K562 (cell line): ENCODE results near the gene ARHGEF25. TPM values are rescaled to one million over a fixed set of nuclear protein-coding genes. Genes with fewer than 3 reads are reported as not detected.

ENCODE experiments used
- ATAC-seq: fragments of 200-7000 bp; cut with Tn5 transposase; 3 replicates; pipeline ENCODE4 v1.9.1; 2020; ENCODE audit warnings: moderate library complexity
- BruUV-seq: library from RNA; stranded (reverse); fragments of 400-500 nt; replicated peaks from 2 replicates; lab custom pipeline; 2021; lab: Mats Ljungman, UMichigan
- CTCF ChIA-PET: fragments of 300-600 bp; formaldehyde crosslinking; extraction: SDS; loops from one replicate; lab custom pipeline; 2021; ENCODE audit warnings: low intra/inter-chr PET ratio; lab: Yijun Ruan, JAX
- POLR2A ChIA-PET: fragments of 300-600, 350-650 bp; sonication (Branson Sonifier 250); formaldehyde crosslinking; extraction: SDS; loops from one replicate; lab custom pipeline; 2021; ENCODE audit warnings: antibody characterized with exemption, inconsistent platforms; lab: Yijun Ruan, JAX
- DNase-seq, 4 experiments: peaks; one replicate each; pipeline versions ENCODE4 v3.0.0 to v3.0.0-alpha.2; 2011 to 2018; ENCODE audit warnings: low spot score in 3 of 4, mixed read lengths in 3 of 4; ENCODE audit errors: extremely low read depth in 1 of 4
- FAIRE-seq: peaks from 2 replicates; lab custom pipeline; 2011; peaks lifted over from hg19 to GRCh38; lab: Jason Lieb, UNC
- H2AFZ ChIP-seq: 2 replicates; pipeline ENCODE4 v1.6.0; 2011; ENCODE audit warnings: low read depth, low read length, control low read depth, inconsistent platforms
- H3K27ac ChIP-seq: fragments of 200-600 bp; 3 replicates; pipeline ENCODE4 v1.8.0; 2011; ENCODE audit warnings: low read depth, mild to moderate bottlenecking, control low read depth, inconsistent platforms, low read length, moderate library complexity, mixed read lengths; ENCODE audit errors: extremely low read depth
- H3K27me3 ChIP-seq, 2 experiments: fragments of 300-600 bp in 1 of 2; 2 replicates in 1 of 2; 3 replicates in 1 of 2; pipeline versions ENCODE4 v1.6.0 to v1.8.0; 2011; ENCODE audit warnings: inconsistent platforms in 2 of 2, low read length in 2 of 2, mild to moderate bottlenecking in 1 of 2, mixed read lengths in 1 of 2, moderate library complexity in 1 of 2; ENCODE audit not compliant: control insufficient read depth in 2 of 2, insufficient read depth in 2 of 2
- H3K36me3 ChIP-seq: fragments of 300-600 bp; 3 replicates; pipeline ENCODE4 v1.8.0; 2011; ENCODE audit warnings: mild to moderate bottlenecking, low read length, inconsistent platforms; ENCODE audit not compliant: control insufficient read depth, insufficient read depth
- H3K4me1 ChIP-seq, 2 experiments: fragments of 200-600 bp in 1 of 2; replicated peaks in 1 of 2; 2 replicates in 1 of 2; 3 replicates in 1 of 2; pipeline versions ENCODE4 v1.5.1 to v1.8.0; 2011; ENCODE audit warnings: inconsistent platforms in 2 of 2, low read length in 2 of 2, mild to moderate bottlenecking in 1 of 2, mixed read lengths in 1 of 2, moderate library complexity in 1 of 2; ENCODE audit not compliant: control insufficient read depth in 2 of 2, insufficient read depth in 2 of 2
- H3K4me2 ChIP-seq: 2 replicates; pipeline ENCODE4 v1.6.1; 2011; ENCODE audit warnings: low read length, control low read depth, inconsistent platforms, mixed read lengths; ENCODE audit not compliant: insufficient read depth
- H3K4me3 ChIP-seq: fragments of 200-600 bp; sonication (generic), shearing (Covaris generic); 2 replicates; pipeline ENCODE4 v1.5.1; 2016; ENCODE audit warnings: control low read depth, inconsistent platforms
- H3K79me2 ChIP-seq: fragments of 200-600 bp; 3 replicates; pipeline ENCODE4 v1.8.0; 2011; ENCODE audit warnings: low read length, inconsistent platforms; ENCODE audit not compliant: control insufficient read depth, insufficient read depth
- H3K9ac ChIP-seq, 2 experiments: 2 replicates each; pipeline versions ENCODE4 v1.6.0 to v1.6.1; 2011; ENCODE audit warnings: low read depth in 2 of 2, low read length in 2 of 2, control low read depth in 1 of 2, inconsistent platforms in 1 of 2, mild to moderate bottlenecking in 1 of 2, mixed read lengths in 1 of 2; ENCODE audit not compliant: insufficient read depth in 1 of 2
- H3K9me1 ChIP-seq: one replicate; pipeline ENCODE4 v1.6.0; 2011; ENCODE audit warnings: inconsistent platforms, mild to moderate bottlenecking, low read length, moderate library complexity; ENCODE audit not compliant: control insufficient read depth, insufficient read depth
- H3K9me3 ChIP-seq: replicated peaks from 2 replicates; pipeline ENCODE4 v1.5.1; 2011; ENCODE audit warnings: low read depth, low read length, inconsistent platforms; ENCODE audit not compliant: control insufficient read depth, insufficient read depth
- H4K20me1 ChIP-seq: replicated peaks from 2 replicates; pipeline ENCODE4 v1.6.1; 2011; ENCODE audit warnings: low read length, inconsistent platforms, mixed read lengths; ENCODE audit not compliant: control insufficient read depth, insufficient read depth
- CREBBP ChIP-seq: IDR thresholded peaks from one replicate; pipeline ENCODE4 v1.6.1; 2012; ENCODE audit warnings: low read depth, mild to moderate bottlenecking, control low read depth, inconsistent platforms, low read length
- OTX1 ChIP-seq: fragments of 450-650 bp; formaldehyde crosslinking; IDR thresholded peaks from 2 replicates; pipeline ENCODE4 v1.4.0; 2022; ENCODE audit warnings: mild to moderate bottlenecking
- PHF21A ChIP-seq: fragments of 450-650 bp; IDR thresholded peaks from 2 replicates; pipeline ENCODE4 v1.6.1; 2017; ENCODE audit warnings: low read depth, borderline replicate concordance
- ZBTB7A ChIP-seq: IDR thresholded peaks from 2 replicates; pipeline ENCODE4 v1.6.1; 2011; ENCODE audit warnings: low read depth, mild to moderate bottlenecking, low read length, moderate library complexity, borderline replicate concordance; ENCODE audit not compliant: control insufficient read depth
- ZNF830 ChIP-seq: fragments of 250-450 bp; sonication (Bioruptor Pico); IDR thresholded peaks from 2 replicates; pipeline ENCODE4 v1.5.0; 2021; ENCODE audit warnings: mild to moderate bottlenecking
- WGBS: fragments of 100-300 bp; shearing (Covaris generic); methylation state at CpG from one replicate; pipeline ENCODE4 v1.1.6; 2016; ENCODE audit warnings: low coverage, mixed read lengths; ENCODE audit not compliant: insufficient coverage; ENCODE audit errors: missing lambda C conversion rate; 5-methylcytosine and 5-hydroxymethylcytosine counted together
- in situ Hi-C: fragments of 300-500 bp; cut with MboI; formaldehyde crosslinking; loops from 4 replicates; pipeline ENCODE4 v1.15.0; 2018; ENCODE audit warnings: inconsistent platforms, mixed read lengths
- intact Hi-C: fragments of 100-400 bp; cut with micrococcal nuclease; formaldehyde crosslinking; loops from 2 replicates; pipeline ENCODE4 v1.14.2; 2022
- polyA plus RNA-seq, 8 experiments: library from polyadenylated mRNA; depleted of rRNA in 4 of 8; stranded (reverse) in 5 of 8; unstranded in 3 of 8; fragments of >200 nt; fragmentation: Nextera tagmentation in 2 of 8; fragmentation: Illumina TruSeq in 1 of 8; extraction: Ambion mirVana in 2 of 8; extraction: Trizol in 1 of 8; gene quantifications; 2 replicates each; pipeline versions ENCODE4 v1.2.1 to v1.2.3, GENCODE V29; 2011 to 2014; ENCODE audit warnings: inconsistent platforms in 1 of 8, missing spikeins in 1 of 8
- total RNA-seq, 7 experiments: library from RNA; depleted of rRNA in 6 of 7; stranded (reverse); fragments of >200 nt in 6 of 7; fragmentation: Illumina TruSeq in 2 of 7; extraction: Trizol in 2 of 7; gene quantifications; 2 replicates each; pipeline versions ENCODE4 v1.2.1 to v1.2.3, GENCODE V29; 2011 to 2021; ENCODE audit warnings: low replicate concordance in 1 of 7
- TF ChIP-seq, protein P1 (sequence below): sonication (generic); formaldehyde crosslinking; IDR thresholded peaks from 2 replicates; pipeline ENCODE4 v1.8.1; 2023; ENCODE audit warnings: mild to moderate bottlenecking, missing genetic modification reagents
- TF ChIP-seq, protein P2 (sequence below), 2 experiments: fragments of 150-350 bp in 1 of 2; IDR thresholded peaks; 2 replicates each; pipeline ENCODE4 v1.6.1; 2012 to 2016; ENCODE audit warnings: low read depth in 2 of 2, low read length in 2 of 2, mild to moderate bottlenecking in 1 of 2, moderate library complexity in 1 of 2

The ARHGEF25 gene
- total and polyA plus RNA-seq, 9 of the 15 experiments (the other 6 are each of a cell fraction or from before 2014, with no cell fraction given): 0.13 to 17.3 (median 11.6) TPM

DNA sequence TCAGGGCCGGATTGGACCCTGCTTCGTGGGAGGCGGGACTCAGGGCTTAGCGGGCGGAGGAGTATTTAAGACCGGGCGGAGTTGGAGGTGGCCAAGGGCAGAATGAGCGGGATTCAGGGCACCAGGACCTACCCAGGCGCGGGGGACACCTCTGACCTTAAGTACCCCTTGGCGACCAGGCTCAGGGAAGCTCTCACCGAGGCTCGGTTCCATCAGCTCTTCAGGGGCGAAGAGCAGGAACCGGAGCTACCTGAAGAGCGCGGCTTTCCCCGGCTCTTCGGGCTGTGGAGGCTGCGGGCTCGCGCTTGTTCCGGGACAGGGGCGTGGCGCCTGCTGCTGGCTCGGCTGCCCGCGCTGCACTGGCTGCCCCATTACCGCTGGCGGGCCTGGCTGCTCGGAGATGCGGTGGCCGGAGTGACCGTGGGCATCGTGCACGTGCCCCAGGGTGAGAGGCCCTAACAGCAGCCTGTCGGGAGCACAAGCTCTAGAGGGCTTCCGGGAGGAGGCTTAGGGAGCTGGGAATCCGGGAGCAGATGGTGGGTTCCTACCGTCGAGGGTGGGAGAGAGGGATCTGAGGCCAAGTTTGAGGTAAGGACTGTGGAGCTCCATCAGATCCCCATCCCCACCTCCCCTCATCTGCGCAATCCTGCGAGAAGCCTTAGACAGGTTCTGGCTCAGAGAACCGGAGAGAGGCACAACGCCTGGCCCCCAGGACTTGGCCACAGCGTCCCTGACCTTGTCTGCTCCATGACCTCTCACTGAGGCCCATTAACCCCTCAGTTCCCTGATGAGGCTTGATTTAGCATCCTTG, 8.4 kb downstream of the ARHGEF25 start:
- Histone ChIP-seq H3K4me1 (peaks cover 34 to 42% of the 10 kb centered on the region in 2 experiments), H3K9ac (no peak overlapping the region), H3K36me3 (peaks cover 16% of the 10 kb centered on the region; the same call in 2 of the 3 replicates), H3K9me1 (no peaks in the 10 kb centered on the region), H3K27me3 (no peaks in the 10 kb centered on the region), H3K4me3 (no peak overlapping the region), H3K27ac (no peak overlapping the region), H3K9me3 (no peaks in the 10 kb centered on the region), H4K20me1 (no peaks in the 10 kb centered on the region), H3K79me2 (no peaks in the 10 kb centered on the region), H2AFZ (no peak overlapping the region), H3K4me2 (no peak overlapping the region)
- no peak for FAIRE-seq
- ChIA-PET POLR2A (interaction anchor here (1.3 to 1.4 kb wide), 2 partner anchors 13 to 99 kb away, joined by 5 to 6 read pairs; partner anchors contain the start of genes B4GALNT1 and DDIT3), CTCF (no interaction called here)
- ATAC-seq: no peak
- WGBS: 78% methylated on average over 38 of the region's 46 CpGs
- in situ Hi-C loops: no loop called here
- no peak for TF ChIP-seq OTX1
- TF ChIP-seq ZBTB7A: no peak
- TF ChIP-seq, protein P1, sequence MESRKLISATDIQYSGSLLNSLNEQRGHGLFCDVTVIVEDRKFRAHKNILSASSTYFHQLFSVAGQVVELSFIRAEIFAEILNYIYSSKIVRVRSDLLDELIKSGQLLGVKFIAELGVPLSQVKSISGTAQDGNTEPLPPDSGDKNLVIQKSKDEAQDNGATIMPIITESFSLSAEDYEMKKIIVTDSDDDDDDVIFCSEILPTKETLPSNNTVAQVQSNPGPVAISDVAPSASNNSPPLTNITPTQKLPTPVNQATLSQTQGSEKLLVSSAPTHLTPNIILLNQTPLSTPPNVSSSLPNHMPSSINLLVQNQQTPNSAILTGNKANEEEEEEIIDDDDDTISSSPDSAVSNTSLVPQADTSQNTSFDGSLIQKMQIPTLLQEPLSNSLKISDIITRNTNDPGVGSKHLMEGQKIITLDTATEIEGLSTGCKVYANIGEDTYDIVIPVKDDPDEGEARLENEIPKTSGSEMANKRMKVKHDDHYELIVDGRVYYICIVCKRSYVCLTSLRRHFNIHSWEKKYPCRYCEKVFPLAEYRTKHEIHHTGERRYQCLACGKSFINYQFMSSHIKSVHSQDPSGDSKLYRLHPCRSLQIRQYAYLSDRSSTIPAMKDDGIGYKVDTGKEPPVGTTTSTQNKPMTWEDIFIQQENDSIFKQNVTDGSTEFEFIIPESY (CRISPR knock-in tag): peak; percentile 85; the same call in 1 of the 2 replicates
- TF ChIP-seq, protein P2, sequence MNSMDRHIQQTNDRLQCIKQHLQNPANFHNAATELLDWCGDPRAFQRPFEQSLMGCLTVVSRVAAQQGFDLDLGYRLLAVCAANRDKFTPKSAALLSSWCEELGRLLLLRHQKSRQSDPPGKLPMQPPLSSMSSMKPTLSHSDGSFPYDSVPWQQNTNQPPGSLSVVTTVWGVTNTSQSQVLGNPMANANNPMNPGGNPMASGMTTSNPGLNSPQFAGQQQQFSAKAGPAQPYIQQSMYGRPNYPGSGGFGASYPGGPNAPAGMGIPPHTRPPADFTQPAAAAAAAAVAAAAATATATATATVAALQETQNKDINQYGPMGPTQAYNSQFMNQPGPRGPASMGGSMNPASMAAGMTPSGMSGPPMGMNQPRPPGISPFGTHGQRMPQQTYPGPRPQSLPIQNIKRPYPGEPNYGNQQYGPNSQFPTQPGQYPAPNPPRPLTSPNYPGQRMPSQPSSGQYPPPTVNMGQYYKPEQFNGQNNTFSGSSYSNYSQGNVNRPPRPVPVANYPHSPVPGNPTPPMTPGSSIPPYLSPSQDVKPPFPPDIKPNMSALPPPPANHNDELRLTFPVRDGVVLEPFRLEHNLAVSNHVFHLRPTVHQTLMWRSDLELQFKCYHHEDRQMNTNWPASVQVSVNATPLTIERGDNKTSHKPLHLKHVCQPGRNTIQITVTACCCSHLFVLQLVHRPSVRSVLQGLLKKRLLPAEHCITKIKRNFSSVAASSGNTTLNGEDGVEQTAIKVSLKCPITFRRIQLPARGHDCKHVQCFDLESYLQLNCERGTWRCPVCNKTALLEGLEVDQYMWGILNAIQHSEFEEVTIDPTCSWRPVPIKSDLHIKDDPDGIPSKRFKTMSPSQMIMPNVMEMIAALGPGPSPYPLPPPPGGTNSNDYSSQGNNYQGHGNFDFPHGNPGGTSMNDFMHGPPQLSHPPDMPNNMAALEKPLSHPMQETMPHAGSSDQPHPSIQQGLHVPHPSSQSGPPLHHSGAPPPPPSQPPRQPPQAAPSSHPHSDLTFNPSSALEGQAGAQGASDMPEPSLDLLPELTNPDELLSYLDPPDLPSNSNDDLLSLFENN (IDR thresholded peaks at IDR 0.05; ENCODE audit: low read depth in 2 of 2, low read length in 2 of 2): no peak
- no peak for TF ChIP-seq CREBBP
- no peak for TF ChIP-seq PHF21A
- TF ChIP-seq ZNF830 (CRISPR knock-in tag): no peak
- DNase-seq: no peak
- intact Hi-C loops: loop anchor here (5.0 kb wide), 1 partner anchor 97 kb away; the partner anchor contains the start of genes DDIT3 and MBD6
- BruUV-seq: no TSS peak
